Prostate gland (tissue), 2 donors: Measurements from ENCODE around the gene DEXI.

ENCODE experiments used
- CTCF ChIP-seq, 4 experiments: fragments of 200-600 bp in 2 of 4; fragments of 450-650 bp in 2 of 4; sonication (generic) in 2 of 4; IDR thresholded peaks; 1 replicate in 3 of 4; 2 replicates in 1 of 4; pipeline ENCODE4 v1.5.1; 2016 to 2019; ENCODE audit warnings: antibody characterized with exemption in 4 of 4, mild to moderate bottlenecking in 2 of 4, moderate library complexity in 2 of 4
- POLR2AphosphoS5 ChIP-seq: sonication (generic); formaldehyde crosslinking; IDR thresholded peaks from one replicate; pipeline ENCODE4 v1.6.1; 2017; ENCODE audit warnings: antibody characterized with exemption

GRCh38 chr16:10972819-10973464 lies 30.7 kb upstream of the DEXI start:
- TF ChIP-seq CTCF (IDR thresholded peaks at IDR 0.05) (no peak), POLR2AphosphoS5 (no peak)
